HG02884 (cell line): Measurements from ENCODE around the gene SIGLEC8.
"Not testable (repeated sequence)": the region's sequence is repeated elsewhere in the genome, so short reads cannot be mapped to it uniquely, and the experiment has no call there.

ENCODE experiments used
- ATAC-seq: cut with Tn5 transposase; IDR thresholded peaks from one replicate; pipeline ENCODE4 v1.9.1; 2021; ENCODE audit warnings: mild to moderate bottlenecking, moderate library complexity; ENCODE audit not compliant: unreplicated experiment

Gene SIGLEC8

DNA sequence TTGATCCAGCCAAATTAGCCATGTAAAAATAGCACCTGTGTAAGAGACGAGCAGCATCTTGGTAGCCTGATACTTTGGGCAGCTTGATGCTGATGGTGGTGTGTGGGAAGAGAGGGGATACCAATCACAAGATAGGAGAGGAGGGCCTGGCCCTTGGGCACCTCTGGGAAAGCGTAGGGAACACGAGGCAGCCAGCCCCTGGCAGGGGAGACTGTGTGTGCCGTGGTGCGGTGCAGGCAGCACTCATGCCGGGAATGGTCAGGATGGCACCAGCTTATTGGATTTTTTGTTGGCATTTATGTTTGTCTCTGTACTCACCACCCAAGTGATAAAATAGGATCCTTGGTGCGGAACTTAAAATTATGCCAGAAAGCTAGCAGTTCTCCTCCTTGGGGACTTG, 10.2 kb downstream of the SIGLEC8 start:
- ATAC-seq: no peak

GRCh38 chr19:51447510-51447909, 10.7 kb downstream of the SIGLEC8 start:
- not testable (repeated sequence) for ATAC-seq

DNA sequence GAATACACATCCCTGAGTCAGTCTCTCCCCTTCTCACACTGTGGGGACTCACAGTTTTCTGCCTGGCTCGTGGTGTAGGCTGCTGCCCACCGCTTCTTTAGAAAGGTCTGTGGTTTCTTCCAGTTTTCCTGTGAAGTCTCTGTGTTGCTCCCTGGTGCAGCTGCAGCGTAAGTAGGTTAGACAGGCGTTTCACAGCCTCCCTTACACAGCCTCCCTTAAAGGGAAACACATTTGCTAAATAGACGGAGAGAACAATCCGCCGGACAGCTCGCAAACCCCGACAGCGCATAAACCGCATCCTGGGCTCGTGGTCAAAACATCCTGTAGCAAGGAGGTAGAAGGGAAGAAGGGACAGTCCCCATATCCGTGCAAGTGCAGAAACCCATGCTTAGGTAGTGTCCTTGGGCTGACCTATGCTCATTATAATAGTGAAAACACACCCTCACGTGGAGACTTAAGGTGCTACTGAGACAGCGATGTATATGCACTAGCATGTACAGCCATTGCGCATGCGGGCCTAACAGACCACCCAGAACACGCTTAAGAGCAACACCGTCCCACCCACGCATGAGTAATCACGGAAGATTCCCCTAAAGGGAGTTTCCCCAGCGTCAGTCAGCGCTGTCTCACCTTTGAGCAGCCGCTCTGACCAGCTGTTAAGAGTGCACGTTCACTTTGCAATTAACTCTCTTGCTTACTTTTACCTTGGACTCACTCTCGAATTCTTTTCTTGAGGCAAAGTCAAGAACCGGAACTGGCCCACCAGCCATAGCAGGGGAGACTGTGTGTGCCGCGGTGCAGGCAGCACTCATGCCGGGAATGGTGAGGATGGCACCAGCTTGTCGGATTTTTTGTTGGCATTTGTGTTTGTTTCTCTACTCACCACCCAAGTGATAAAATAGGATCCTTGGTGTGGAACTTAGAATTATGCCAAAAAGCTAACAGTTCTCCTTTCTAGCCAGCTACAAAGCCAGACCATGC, 16.6 kb downstream of the SIGLEC8 start:
- peak; percentile 90 for ATAC-seq

GRCh38 chr19:51440846-51441409, 17.3 kb downstream of the SIGLEC8 start:
- ATAC-seq: no peak

GRCh38 chr19:51440052-51440451, 18.2 kb downstream of the SIGLEC8 start:
- no peak for ATAC-seq

DNA sequence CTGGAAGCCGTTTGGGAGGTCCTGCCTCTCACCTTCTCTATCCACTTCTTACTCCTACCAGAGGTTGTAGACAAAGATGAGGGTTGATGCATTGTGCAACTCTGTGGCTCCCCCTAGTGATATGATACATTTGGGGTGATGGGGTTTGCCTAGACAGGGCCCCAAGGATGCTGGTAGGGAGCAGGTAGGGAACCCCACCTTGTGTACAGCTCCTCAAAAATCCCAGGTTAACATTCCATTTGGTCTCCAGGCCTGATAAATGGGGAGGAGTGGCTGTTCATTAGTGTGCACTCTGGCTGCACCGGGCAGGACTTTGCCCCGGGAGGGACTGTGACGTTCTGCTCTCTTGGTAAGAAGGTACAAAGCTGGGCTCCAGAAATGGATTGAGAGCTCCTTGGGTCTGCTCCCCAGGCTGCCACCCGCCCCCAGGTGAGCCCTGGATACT, 19.2 kb downstream of the SIGLEC8 start:
- ATAC-seq: no peak

DNA sequence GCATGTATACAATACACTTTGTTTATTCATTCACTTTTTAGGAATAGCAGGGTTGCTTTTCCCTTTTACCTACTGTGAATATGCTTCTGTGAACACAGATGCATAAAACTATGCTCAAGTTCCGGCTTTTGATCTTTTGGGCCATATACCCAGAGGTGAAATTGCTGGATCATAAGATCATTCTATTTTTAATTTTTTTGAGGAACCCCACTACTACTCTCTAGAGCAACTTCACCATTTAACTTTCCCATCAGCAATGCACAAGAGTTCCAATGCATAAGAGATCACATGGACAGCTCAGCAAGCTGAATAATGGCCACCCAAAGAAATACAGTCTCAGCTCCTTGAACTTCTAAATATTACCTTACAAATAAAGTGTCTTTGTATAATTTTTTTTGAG, 23.8 kb downstream of the SIGLEC8 start:
- no peak for ATAC-seq

DNA sequence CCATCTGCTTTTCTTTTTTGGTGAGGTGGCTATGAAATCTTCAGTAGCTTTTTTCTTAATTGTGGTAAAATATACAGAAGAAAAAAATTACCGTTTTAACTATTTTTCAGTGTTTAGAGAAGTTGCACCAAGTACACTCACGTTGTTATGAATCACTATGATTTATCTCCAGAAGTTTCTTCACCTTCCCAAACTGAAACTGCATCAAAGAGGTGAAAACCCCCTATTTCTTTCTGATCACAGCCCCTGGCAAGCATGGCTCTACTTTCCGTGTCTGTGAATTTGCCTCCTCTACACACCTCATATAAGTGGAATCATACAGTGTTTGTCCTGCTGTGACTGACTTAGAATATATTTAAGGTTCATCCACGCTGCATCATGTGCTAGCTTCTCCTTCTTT, 25.2 kb downstream of the SIGLEC8 start:
- no peak for ATAC-seq

DNA sequence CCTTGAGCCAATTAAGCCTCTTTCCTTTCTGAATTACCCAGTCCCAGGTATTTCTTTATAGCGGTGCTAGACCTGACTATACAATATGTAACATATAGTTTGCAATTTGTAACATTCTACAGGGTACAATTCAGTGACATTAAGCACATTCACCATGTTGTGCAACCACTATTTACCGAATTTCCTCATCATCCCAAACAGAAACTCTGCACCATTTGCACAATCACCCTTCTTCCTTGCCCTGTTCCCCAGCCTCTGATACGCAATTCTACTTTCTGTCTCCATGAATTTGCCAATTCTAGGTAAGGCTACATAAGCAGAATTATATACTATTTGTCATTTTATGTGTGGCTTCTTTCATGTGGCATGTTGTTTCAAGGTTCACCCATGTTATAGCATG, 27.1 kb downstream of the SIGLEC8 start:
- no peak for ATAC-seq

DNA sequence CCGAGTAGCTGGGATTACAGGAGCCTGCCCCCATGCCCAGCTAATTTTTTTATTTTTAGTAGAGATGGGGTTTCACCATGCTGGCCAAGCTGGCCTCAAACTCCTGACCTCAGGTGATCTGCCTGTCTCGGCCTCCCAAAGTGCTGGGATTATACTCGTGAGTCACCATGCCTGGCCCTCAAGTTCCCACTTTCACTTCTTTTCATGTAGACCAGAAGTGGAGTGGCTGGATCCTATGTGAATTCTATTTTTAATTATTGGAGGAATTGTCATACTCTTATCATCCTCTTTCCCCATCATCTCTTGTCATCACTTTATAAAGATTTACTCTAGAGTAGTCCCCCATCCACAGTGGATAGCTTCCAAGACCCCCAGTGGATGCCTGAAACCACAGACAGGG, 28.0 kb downstream of the SIGLEC8 start:
- no peak for ATAC-seq

DNA sequence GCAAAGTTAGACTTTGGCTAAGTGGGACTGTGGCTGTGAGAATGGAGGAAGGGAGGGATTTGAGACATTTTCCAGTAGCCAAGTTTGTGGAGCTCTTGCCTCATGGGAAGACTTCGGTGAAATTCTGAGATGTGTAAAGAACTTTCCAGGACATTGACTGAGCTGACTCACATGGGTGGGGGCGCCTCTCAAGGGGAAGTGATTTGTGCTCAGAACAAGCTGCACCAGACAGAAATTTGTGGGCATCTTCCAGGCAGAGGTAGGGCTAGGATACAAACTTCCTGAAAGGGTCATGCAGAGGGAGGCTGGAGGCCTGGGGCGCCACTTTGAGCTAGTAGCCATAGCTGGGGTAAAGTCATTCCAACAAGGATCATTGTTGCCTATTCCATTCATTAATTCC, 31.1 kb downstream of the SIGLEC8 start:
- ATAC-seq: no peak

- no peak for ATAC-seq
Observed at GRCh38 chr19:51422053-51422448, 36.2 kb downstream of the SIGLEC8 start.

- ATAC-seq: no peak
Observed at GRCh38 chr19:51421229-51422052, 36.8 kb downstream of the SIGLEC8 start.

- not testable (repeated sequence) for ATAC-seq
Observed at GRCh38 chr19:51420511-51420910, 37.7 kb downstream of the SIGLEC8 start.

- no peak for ATAC-seq
Observed at GRCh38 chr19:51418707-51419106, 39.5 kb downstream of the SIGLEC8 start.

DNA sequence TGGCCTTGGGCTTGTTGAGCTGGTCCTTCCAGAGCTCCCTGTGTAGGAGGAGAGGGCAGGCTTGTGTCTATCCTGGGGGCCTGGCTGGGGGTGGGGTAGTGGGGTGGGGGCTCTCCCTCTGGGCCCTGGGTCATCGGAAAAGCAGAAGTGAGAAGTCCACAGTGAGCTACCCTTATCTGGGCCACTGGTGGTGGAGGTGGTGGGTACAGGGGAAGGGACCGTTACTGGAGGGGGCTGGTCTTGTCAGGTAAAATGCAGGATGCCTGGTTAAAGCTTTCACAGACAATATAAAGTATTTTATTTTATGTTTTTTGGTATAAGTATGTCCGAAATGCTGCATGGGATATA, 40.5 kb downstream of the SIGLEC8 start:
- peak; percentile 45 for ATAC-seq

DNA sequence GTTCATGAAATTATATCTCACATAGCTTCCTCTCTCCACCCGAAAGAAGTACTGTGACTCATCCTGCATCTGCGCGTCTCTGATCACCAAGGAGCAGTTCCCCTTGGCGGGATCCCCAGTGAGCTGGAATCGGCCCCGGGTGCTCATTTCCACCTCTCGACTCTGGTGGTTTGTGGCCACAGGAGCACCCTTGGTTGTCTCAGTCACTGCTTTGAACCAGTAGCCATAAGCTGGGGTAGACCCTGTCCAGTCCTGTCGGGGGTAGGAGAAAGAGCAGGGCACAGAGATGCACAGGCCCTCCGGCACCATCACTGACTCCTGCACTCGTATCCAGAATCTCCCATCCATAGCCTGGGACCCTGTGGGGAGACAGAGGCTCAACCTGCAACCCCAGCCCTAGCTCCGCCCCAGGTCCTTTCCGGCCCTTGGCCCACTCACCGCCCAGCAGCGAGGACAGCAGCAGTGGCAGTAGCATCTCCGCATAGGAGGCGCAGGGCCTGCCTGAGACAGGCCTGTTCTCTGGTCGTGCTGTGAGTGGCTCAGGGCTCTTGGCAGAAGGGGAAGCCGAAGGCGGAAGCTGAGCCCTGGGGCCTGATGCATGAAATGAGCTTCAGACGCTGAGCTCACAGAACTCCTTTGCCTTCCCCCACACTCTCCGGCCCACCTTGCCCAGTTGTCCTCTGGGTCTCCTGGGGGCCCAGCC, 41.0 kb downstream of the SIGLEC8 start, which contains the start of gene SIGLEC10:
Gene SIGLEC10 (minus strand): TSS at position 536 of the 703 bp plus-strand sequence. CDS start 61 bp downstream, at position 475.
- peak; percentile 59 for ATAC-seq

DNA sequence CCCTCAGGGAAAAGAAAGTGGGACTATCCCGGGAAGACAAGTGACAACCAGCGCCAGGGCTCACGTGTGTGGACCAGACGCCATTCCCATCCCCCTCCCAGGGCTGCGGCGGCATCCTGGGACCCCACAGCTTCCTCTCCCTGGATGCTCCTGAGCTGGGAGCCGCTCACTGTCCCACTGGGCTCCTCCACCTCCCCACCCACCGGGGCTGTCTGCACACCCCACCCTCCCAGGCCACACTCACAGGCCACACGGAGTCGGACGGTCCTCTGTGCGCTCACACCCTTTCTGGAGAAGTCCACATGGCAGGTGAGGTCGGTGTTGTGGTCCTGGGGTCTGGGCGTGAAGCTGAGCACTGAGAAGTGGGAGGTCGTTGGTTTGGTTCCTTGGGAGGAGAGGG, 41.8 kb downstream of the SIGLEC8 start:
- ATAC-seq: not testable (repeated sequence)

DNA sequence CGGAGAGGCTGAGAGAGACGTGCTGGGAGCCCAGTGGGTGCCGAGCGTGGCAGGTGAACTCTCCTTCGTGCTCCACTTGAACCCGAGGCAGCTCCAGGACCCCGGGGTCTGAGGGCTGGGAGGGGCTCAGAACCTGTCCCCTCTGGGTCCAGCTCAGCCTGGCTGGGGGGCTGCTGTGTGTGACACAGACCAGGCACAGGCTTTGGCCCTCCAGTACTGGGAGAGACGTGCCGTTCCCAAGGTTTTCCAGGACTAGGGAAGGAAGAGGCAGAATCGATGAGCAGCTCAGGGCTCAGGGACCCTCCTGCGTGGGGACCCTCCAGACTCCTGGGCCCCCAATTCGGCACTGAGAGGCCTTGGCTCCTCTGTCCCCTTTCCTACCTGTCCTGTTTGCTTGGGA, 43.1 kb downstream of the SIGLEC8 start:
- no peak for ATAC-seq

- no peak for ATAC-seq
Observed at GRCh38 chr19:51410950-51411748, 47.1 kb downstream of the SIGLEC8 start.
